K562 (cell line): ENCODE data around the gene DNAJB14. TPM values are rescaled to one million over a fixed set of nuclear protein-coding genes. Genes with fewer than 3 reads are reported as not detected.

Experiments used
- AFF1 ChIP-seq, 2 experiments: fragments of 450-650 bp; IDR thresholded peaks; 2 replicates each; pipeline ENCODE4 v1.6.1; 2018; ENCODE audit warnings: mild to moderate bottlenecking in 2 of 2, low read depth in 1 of 2; ENCODE audit not compliant: partially characterized antibody in 2 of 2
- CREB1 ChIP-seq, 2 experiments: sonication (generic) in 1 of 2; formaldehyde crosslinking in 1 of 2; IDR thresholded peaks; 2 replicates each; pipeline versions ENCODE4 v1.6.1 to v1.8.0; 2012 to 2022; ENCODE audit warnings: inconsistent platforms in 1 of 2, mild to moderate bottlenecking in 1 of 2, missing genetic modification reagents in 1 of 2, moderate library complexity in 1 of 2
- ETV1 ChIP-seq: fragments of 450-650 bp; conservative IDR thresholded peaks from 2 replicates; pipeline ENCODE4 v1.6.1; 2016; ENCODE audit warnings: missing genetic modification characterization, control low read depth, low read depth, missing compliant biosample characterization
- FOXA3 ChIP-seq, 2 experiments: fragments of 450-650 bp in 1 of 2; sonication (generic) in 1 of 2; formaldehyde crosslinking; IDR thresholded peaks in 1 of 2; conservative IDR thresholded peaks in 1 of 2; 2 replicates each; pipeline versions ENCODE4 v1.4.0 to v1.8.0; 2020 to 2022; ENCODE audit warnings: mild to moderate bottlenecking in 2 of 2, missing genetic modification reagents in 1 of 2
- FUS ChIP-seq: fragments of 200-400 bp; formaldehyde crosslinking; optimal IDR thresholded peaks from 2 replicates; pipeline ENCODE3; 2017; ENCODE audit warnings: low read depth, low read length
- GATAD2A ChIP-seq: fragments of 450-650 bp; IDR thresholded peaks from 2 replicates; pipeline ENCODE4 v1.6.1; 2017
- KAT7 ChIP-seq: sonication (generic); formaldehyde crosslinking; IDR thresholded peaks from 2 replicates; pipeline ENCODE4 v1.8.0; 2022; ENCODE audit warnings: missing genetic modification reagents, mild to moderate bottlenecking, borderline replicate concordance
- LCOR ChIP-seq: sonication (generic); formaldehyde crosslinking; IDR thresholded peaks from 2 replicates; pipeline ENCODE4 v1.8.0; 2022; ENCODE audit warnings: mild to moderate bottlenecking, missing genetic modification reagents
- MXI1 ChIP-seq: IDR thresholded peaks from 2 replicates; pipeline ENCODE4 v1.6.1; 2011; ENCODE audit warnings: low read depth, mild to moderate bottlenecking, improper control_type of control experiment, low read length
- POLR2AphosphoS5 ChIP-seq: IDR thresholded peaks from 2 replicates; pipeline ENCODE4 v1.6.1; 2011; ENCODE audit warnings: mild to moderate bottlenecking, low read depth, low read length, moderate library complexity; ENCODE audit not compliant: control insufficient read depth, insufficient read depth
- PRPF4 ChIP-seq: fragments of 200-400 bp; formaldehyde crosslinking; IDR thresholded peaks from one replicate; pipeline ENCODE4 v1.6.1; 2017; ENCODE audit warnings: low read length, low read depth, mild to moderate bottlenecking; ENCODE audit not compliant: insufficient read depth, poor library complexity, severe bottlenecking
- RBBP5 ChIP-seq: fragments of 200-600 bp; sonication (generic); IDR thresholded peaks from 2 replicates; pipeline ENCODE4 v1.6.1; 2012; ENCODE audit warnings: borderline replicate concordance, mild to moderate bottlenecking, low read length, control low read depth, inconsistent platforms; ENCODE audit not compliant: insufficient read depth, poor library complexity, severe bottlenecking
- STAG1 ChIP-seq: sonication (generic); formaldehyde crosslinking; IDR thresholded peaks from 2 replicates; pipeline ENCODE4 v1.5.0; 2020; ENCODE audit warnings: missing genetic modification reagents, borderline replicate concordance
- TOE1 ChIP-seq, 2 experiments: fragments of 450-650 bp in 1 of 2; sonication (generic) in 1 of 2; formaldehyde crosslinking in 1 of 2; IDR thresholded peaks; 2 replicates each; pipeline versions ENCODE4 v1.7.1 to v1.8.0; 2016 to 2022; ENCODE audit warnings: borderline replicate concordance in 2 of 2, mild to moderate bottlenecking in 2 of 2, antibody characterized with exemption in 1 of 2, inconsistent platforms in 1 of 2, low read depth in 1 of 2, missing genetic modification reagents in 1 of 2, moderate library complexity in 1 of 2
- ZNF316 ChIP-seq: fragments of 450-650 bp; IDR thresholded peaks from 2 replicates; pipeline ENCODE4 v1.6.1; 2016
- ZNF398 ChIP-seq: fragments of 250-450 bp; sonication (Bioruptor Pico); IDR thresholded peaks from 2 replicates; pipeline ENCODE4 v1.8.0; 2021; ENCODE audit warnings: moderate library complexity, mild to moderate bottlenecking, inconsistent platforms
- polyA plus RNA-seq, 8 experiments: library from polyadenylated mRNA; depleted of rRNA in 4 of 8; stranded (reverse) in 5 of 8; unstranded in 3 of 8; fragments of >200 nt; fragmentation: Nextera tagmentation in 2 of 8; fragmentation: Illumina TruSeq in 1 of 8; extraction: Ambion mirVana in 2 of 8; extraction: Trizol in 1 of 8; gene quantifications; 2 replicates each; pipeline versions ENCODE4 v1.2.1 to v1.2.3, GENCODE V29; 2011 to 2014; ENCODE audit warnings: inconsistent platforms in 1 of 8, missing spikeins in 1 of 8
- total RNA-seq, 7 experiments: library from RNA; depleted of rRNA in 6 of 7; stranded (reverse); fragments of >200 nt in 6 of 7; fragmentation: Illumina TruSeq in 2 of 7; extraction: Trizol in 2 of 7; gene quantifications; 2 replicates each; pipeline versions ENCODE4 v1.2.1 to v1.2.3, GENCODE V29; 2011 to 2021; ENCODE audit warnings: low replicate concordance in 1 of 7
- TF ChIP-seq, protein P1 (sequence below): fragments of 450-650 bp; formaldehyde crosslinking; IDR thresholded peaks from 2 replicates; pipeline ENCODE4 v1.4.0; 2022; ENCODE audit warnings: missing genetic modification characterization

DNAJB14 gene
- total and polyA plus RNA-seq, 9 of the 15 experiments (the other 6 are each of a cell fraction or from before 2014, with no cell fraction given) = 5.5 to 28.0 (median 12.7) TPM

GRCh38 chr4:99949999-99950912 lies 3.8 kb upstream of the DNAJB14 start, which contains the start of gene H2AZ1 (continued):
- TF ChIP-seq, protein P1, sequence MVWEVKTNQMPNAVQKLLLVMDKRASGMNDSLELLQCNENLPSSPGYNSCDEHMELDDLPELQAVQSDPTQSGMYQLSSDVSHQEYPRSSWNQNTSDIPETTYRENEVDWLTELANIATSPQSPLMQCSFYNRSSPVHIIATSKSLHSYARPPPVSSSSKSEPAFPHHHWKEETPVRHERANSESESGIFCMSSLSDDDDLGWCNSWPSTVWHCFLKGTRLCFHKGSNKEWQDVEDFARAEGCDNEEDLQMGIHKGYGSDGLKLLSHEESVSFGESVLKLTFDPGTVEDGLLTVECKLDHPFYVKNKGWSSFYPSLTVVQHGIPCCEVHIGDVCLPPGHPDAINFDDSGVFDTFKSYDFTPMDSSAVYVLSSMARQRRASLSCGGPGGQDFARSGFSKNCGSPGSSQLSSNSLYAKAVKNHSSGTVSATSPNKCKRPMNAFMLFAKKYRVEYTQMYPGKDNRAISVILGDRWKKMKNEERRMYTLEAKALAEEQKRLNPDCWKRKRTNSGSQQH (CRISPR knock-in tag) = 0 out of 2 replicates have a peak, but pooled peaks have one; percentile 59
- TF ChIP-seq PRPF4 = no peak
- peak; percentile 99 for TF ChIP-seq POLR2AphosphoS5
- TF ChIP-seq ETV1 (tag) = no peak
- TF ChIP-seq TOE1 (IDR thresholded peaks at IDR 0.05; ENCODE audit: borderline replicate concordance) = peak; percentile 90; the same call in 1 of the 2 replicates
- no peak for TF ChIP-seq TOE1 (CRISPR knock-in tag; IDR thresholded peaks at IDR 0.05; ENCODE audit: borderline replicate concordance, low read depth)
- TF ChIP-seq KAT7 (CRISPR knock-in tag) = peak; percentile 65; the same call in 1 of the 2 replicates
- TF ChIP-seq STAG1 (CRISPR knock-in tag) = no peak
- no peak for TF ChIP-seq FUS
- peak; percentile 57; the same call in 1 of the 2 replicates for TF ChIP-seq MXI1
- peak; percentile 34 for TF ChIP-seq ZNF316
- TF ChIP-seq LCOR (CRISPR knock-in tag) = peak; percentile 95; the same call in 1 of the 2 replicates
- TF ChIP-seq RBBP5 = peak; percentile 75
- peak; percentile 67 to 70 for TF ChIP-seq AFF1 (IDR thresholded peaks at IDR 0.05; ENCODE audit: low read depth in 1 of 2, partially characterized antibody in 2 of 2)
- 0 out of 4 replicates have a peak, but pooled peaks of 1 of the 2 experiments have one; percentile 15 for TF ChIP-seq FOXA3 (CRISPR knock-in tag; conservative IDR thresholded peaks at IDR 0.05 in 1 of 2, IDR thresholded peaks at IDR 0.05 in 1 of 2)
- TF ChIP-seq CREB1 (IDR thresholded peaks at IDR 0.05) = peak; percentile 60; the same call in 1 of the 2 replicates
- peak; percentile 81 for TF ChIP-seq CREB1 (CRISPR knock-in tag; IDR thresholded peaks at IDR 0.05)
- TF ChIP-seq GATAD2A = peak; percentile 44; the same call in 1 of the 2 replicates
- no peak for TF ChIP-seq ZNF398 (CRISPR knock-in tag)
